Neural progenitor cell (in vitro differentiated cells): ENCODE results near the gene FBLN1.

ENCODE experiments used
- EZH2 ChIP-seq: fragments of 200-600 bp; sonication (generic); IDR thresholded peaks from 2 replicates; pipeline ENCODE4 v1.6.1; 2017; ENCODE audit warnings: antibody characterized with exemption, mild to moderate bottlenecking, moderate library complexity
- EZH2phosphoT487 ChIP-seq: fragments of 200-600 bp; sonication (generic); IDR thresholded peaks from 2 replicates; pipeline ENCODE4 v1.6.1; 2017; ENCODE audit warnings: antibody characterized with exemption
- TF ChIP-seq, protein P1 (sequence below): fragments of 200-600 bp; sonication (generic); IDR thresholded peaks from 2 replicates; pipeline ENCODE4 v1.5.1; 2017; ENCODE audit warnings: antibody characterized with exemption, mild to moderate bottlenecking

DNA sequence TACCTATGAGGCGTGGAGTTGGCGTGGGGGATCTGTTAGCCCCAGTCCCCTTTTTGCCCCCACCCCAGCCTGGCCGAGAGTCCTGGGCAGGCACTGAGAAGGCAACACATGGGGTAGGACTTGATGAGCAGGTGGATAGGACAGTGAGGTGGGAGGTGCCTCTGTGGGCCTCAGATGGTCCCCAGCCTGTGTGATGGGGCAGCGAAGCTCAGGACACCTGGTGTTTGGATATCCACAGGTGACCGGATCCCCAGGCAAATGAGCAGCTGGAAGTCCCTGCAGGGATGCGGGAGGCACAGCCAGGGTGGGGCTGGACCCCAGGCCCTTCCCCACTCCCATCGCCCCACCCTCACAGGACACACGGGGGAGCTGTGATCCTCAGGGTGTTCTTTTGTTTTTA, 9.7 kb downstream of the FBLN1 start:
- TF ChIP-seq, protein P1, sequence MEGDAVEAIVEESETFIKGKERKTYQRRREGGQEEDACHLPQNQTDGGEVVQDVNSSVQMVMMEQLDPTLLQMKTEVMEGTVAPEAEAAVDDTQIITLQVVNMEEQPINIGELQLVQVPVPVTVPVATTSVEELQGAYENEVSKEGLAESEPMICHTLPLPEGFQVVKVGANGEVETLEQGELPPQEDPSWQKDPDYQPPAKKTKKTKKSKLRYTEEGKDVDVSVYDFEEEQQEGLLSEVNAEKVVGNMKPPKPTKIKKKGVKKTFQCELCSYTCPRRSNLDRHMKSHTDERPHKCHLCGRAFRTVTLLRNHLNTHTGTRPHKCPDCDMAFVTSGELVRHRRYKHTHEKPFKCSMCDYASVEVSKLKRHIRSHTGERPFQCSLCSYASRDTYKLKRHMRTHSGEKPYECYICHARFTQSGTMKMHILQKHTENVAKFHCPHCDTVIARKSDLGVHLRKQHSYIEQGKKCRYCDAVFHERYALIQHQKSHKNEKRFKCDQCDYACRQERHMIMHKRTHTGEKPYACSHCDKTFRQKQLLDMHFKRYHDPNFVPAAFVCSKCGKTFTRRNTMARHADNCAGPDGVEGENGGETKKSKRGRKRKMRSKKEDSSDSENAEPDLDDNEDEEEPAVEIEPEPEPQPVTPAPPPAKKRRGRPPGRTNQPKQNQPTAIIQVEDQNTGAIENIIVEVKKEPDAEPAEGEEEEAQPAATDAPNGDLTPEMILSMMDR = no peak
- TF ChIP-seq EZH2 (no peak), EZH2phosphoT487 (no peak)
